A549 (cell line): ENCODE data around the gene SUCLA2. TPM values are rescaled to one million over a fixed set of nuclear protein-coding genes. Genes with fewer than 3 reads are reported as not detected.

Source experiments
- ATAC-seq, 2 experiments: fragments of 200-7000 bp in 1 of 2; fragments of >200 bp in 1 of 2; cut with Nextera tagmentation in 1 of 2; cut with Tn5 transposase in 1 of 2; 3 replicates each; pipeline versions ENCODE4 v1.8.0 to v1.9.1; 2018 to 2020; ENCODE audit warnings: mild to moderate bottlenecking in 1 of 2, moderate library complexity in 1 of 2
- CTCF ChIA-PET: fragments of 300-600 bp; sonication (Branson Sonifier 250); formaldehyde crosslinking; extraction: SDS; loops from one replicate; lab custom pipeline; 2021; ENCODE audit warnings: antibody characterized with exemption, inconsistent platforms; lab: Yijun Ruan, JAX
- POLR2A ChIA-PET: fragments of 350-600 bp; formaldehyde crosslinking; extraction: SDS; loops from one replicate; lab custom pipeline; 2021; ENCODE audit warnings: antibody characterized with exemption, inconsistent platforms; lab: Yijun Ruan, JAX
- DNase-seq, 2 experiments: peaks; one replicate each; pipeline versions ENCODE4 v3.0.0 to v3.0.0-alpha.2; 2011 to 2016; ENCODE audit warnings: low read depth in 1 of 2, low spot score in 1 of 2
- FAIRE-seq: peaks from 2 replicates; lab custom pipeline; 2011; peaks lifted over from hg19 to GRCh38; lab: Jason Lieb, UNC
- H3K27ac ChIP-seq, 2 experiments: fragments of >200 bp; sonication (Bioruptor Twin); formaldehyde crosslinking; 3 replicates each; pipeline ENCODE4 v1.5.1; 2016 to 2017
- H3K4me1 ChIP-seq: fragments of >200 bp; sonication (Bioruptor Twin); formaldehyde crosslinking; 3 replicates; pipeline ENCODE4 v1.6.1; 2016
- H3K4me2 ChIP-seq: fragments of >200 bp; sonication (Bioruptor Twin); formaldehyde crosslinking; 3 replicates; pipeline ENCODE4 v1.6.1; 2016
- H3K4me3 ChIP-seq: fragments of >200 bp; sonication (Bioruptor Twin); formaldehyde crosslinking; 3 replicates; pipeline ENCODE4 v1.5.1; 2016
- H3K9me3 ChIP-seq: fragments of >200 bp; sonication (Bioruptor Twin); formaldehyde crosslinking; 3 replicates; pipeline ENCODE4 v1.6.1; 2016
- CBX2 ChIP-seq: fragments of 200-600 bp; sonication (generic); IDR thresholded peaks from 2 replicates; pipeline ENCODE4 v1.6.1; 2016; ENCODE audit warnings: low read depth, mild to moderate bottlenecking, borderline replicate concordance
- CBX8 ChIP-seq: fragments of 200-600 bp; sonication (generic); IDR thresholded peaks from 2 replicates; pipeline ENCODE4 v1.6.1; 2016
- CEBPB ChIP-seq, 2 experiments: fragments of >200 bp in 1 of 2; sonication (Bioruptor Twin) in 1 of 2; formaldehyde crosslinking in 1 of 2; IDR thresholded peaks; 2 replicates each; pipeline ENCODE4 v1.6.1; 2012 to 2016
- FOSL2 ChIP-seq, 2 experiments: fragments of 450-650 bp in 1 of 2; fragments of >200 bp in 1 of 2; sonication (Bioruptor Twin) in 1 of 2; formaldehyde crosslinking; IDR thresholded peaks; 2 replicates each; pipeline versions ENCODE4 v1.5.0 to v1.6.1; 2016 to 2020; ENCODE audit warnings: mild to moderate bottlenecking in 1 of 2, moderate library complexity in 1 of 2
- FOXS1 ChIP-seq: fragments of 250-450 bp; sonication (Bioruptor Pico); IDR thresholded peaks from 2 replicates; pipeline ENCODE4 v1.5.0; 2020; ENCODE audit warnings: mild to moderate bottlenecking, moderate library complexity
- HOXA7 ChIP-seq: fragments of 250-450 bp; sonication (Bioruptor Pico); IDR thresholded peaks from 2 replicates; pipeline ENCODE4 v1.5.0; 2020; ENCODE audit warnings: mild to moderate bottlenecking, moderate library complexity
- HOXB13 ChIP-seq: fragments of 250-450 bp; sonication (Bioruptor Pico); IDR thresholded peaks from 2 replicates; pipeline ENCODE4 v1.5.0; 2020; ENCODE audit warnings: low read depth, mild to moderate bottlenecking, moderate library complexity
- MAFK ChIP-seq: fragments of 450-650 bp; IDR thresholded peaks from 2 replicates; pipeline ENCODE4 v1.6.1; 2014; ENCODE audit not compliant: partially characterized antibody
- NR3C1 ChIP-seq: fragments of >200 bp; sonication (Bioruptor Twin); formaldehyde crosslinking; IDR thresholded peaks from 3 replicates; pipeline ENCODE4 v1.6.1; 2017
- RARB ChIP-seq: fragments of 250-450 bp; sonication (Bioruptor Pico); IDR thresholded peaks from 2 replicates; pipeline ENCODE4 v1.8.0; 2021; ENCODE audit warnings: mild to moderate bottlenecking, moderate library complexity
- RFX5 ChIP-seq: fragments of 450-650 bp; IDR thresholded peaks from 2 replicates; pipeline ENCODE4 v1.7.1; 2014; ENCODE audit warnings: antibody characterized with exemption, mild to moderate bottlenecking, moderate library complexity
- RNF2 ChIP-seq: fragments of 200-600 bp; sonication (generic); IDR thresholded peaks from 2 replicates; pipeline ENCODE4 v1.6.1; 2016; ENCODE audit warnings: low read depth, mild to moderate bottlenecking, antibody characterized with exemption, moderate library complexity, borderline replicate concordance
- SREBF2 ChIP-seq: fragments of 450-650 bp; IDR thresholded peaks from 2 replicates; pipeline ENCODE4 v1.6.1; 2014; ENCODE audit warnings: mild to moderate bottlenecking, moderate library complexity
- TP53 ChIP-seq: fragments of 250-450 bp; sonication (Bioruptor Pico); IDR thresholded peaks from 2 replicates; pipeline ENCODE4 v1.5.0; 2021; ENCODE audit warnings: mild to moderate bottlenecking, moderate library complexity
- WGBS: methylation state at CpG from one replicate; pipeline ENCODE4 v1.1.6; 2017; ENCODE audit errors: missing lambda C conversion rate; 5-methylcytosine and 5-hydroxymethylcytosine counted together
- polyA plus RNA-seq, 4 experiments: library from polyadenylated mRNA; depleted of rRNA in 3 of 4; stranded (reverse); fragments of >200 nt; fragmentation: RNase III in 1 of 4; extraction: RNeasy Plus Mini Kit Qiagen cat#74134 plus additional on column Dnase treatment in 1 of 4; gene quantifications; 2 replicates in 3 of 4; 3 replicates in 1 of 4; pipeline ENCODE4 v1.2.3, GENCODE V29; 2011 to 2017
- TF ChIP-seq, protein P1 (sequence below): IDR thresholded peaks from 2 replicates; pipeline ENCODE4 v1.6.1; 2012
- TF ChIP-seq, protein P2 (sequence below): fragments of 250-450 bp; sonication (Bioruptor Pico); IDR thresholded peaks from 2 replicates; pipeline ENCODE4 v1.5.0; 2021; ENCODE audit warnings: mild to moderate bottlenecking, moderate library complexity, borderline replicate concordance

The SUCLA2 gene
- polyA plus RNA-seq, 2 of the 4 experiments (the other 2 are of a cell fraction): 52.6 to 65.4 TPM

DNA sequence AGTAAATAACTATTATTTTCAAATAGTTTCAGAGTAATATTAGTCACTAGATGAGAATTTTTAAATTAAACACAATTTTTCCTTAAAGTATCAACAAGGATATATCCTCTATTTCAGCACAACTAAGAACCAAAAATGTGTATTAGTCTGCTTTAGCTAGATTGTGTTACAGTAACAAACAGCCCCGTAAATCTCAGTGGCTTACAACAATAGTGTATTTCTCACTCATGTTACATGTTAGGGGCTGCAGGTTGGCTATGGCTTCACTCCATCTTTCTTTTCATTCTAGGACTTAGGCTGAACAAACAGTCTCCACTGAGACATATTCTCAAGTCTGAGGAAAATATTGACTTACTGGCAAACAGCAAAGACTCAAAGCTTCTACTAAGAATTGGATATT lies 11.6 kb upstream of the SUCLA2 start:
- DNase-seq (no peak), ATAC-seq (no peak), FAIRE-seq (no peak)
- TF ChIP-seq HOXB13 (no peak), RFX5 (no peak), NR3C1 (no peak), RARB (no peak), CBX2 (no peak)
- TF ChIP-seq, protein P1, sequence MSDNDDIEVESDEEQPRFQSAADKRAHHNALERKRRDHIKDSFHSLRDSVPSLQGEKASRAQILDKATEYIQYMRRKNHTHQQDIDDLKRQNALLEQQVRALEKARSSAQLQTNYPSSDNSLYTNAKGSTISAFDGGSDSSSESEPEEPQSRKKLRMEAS: no peak
- TF ChIP-seq, protein P2, sequence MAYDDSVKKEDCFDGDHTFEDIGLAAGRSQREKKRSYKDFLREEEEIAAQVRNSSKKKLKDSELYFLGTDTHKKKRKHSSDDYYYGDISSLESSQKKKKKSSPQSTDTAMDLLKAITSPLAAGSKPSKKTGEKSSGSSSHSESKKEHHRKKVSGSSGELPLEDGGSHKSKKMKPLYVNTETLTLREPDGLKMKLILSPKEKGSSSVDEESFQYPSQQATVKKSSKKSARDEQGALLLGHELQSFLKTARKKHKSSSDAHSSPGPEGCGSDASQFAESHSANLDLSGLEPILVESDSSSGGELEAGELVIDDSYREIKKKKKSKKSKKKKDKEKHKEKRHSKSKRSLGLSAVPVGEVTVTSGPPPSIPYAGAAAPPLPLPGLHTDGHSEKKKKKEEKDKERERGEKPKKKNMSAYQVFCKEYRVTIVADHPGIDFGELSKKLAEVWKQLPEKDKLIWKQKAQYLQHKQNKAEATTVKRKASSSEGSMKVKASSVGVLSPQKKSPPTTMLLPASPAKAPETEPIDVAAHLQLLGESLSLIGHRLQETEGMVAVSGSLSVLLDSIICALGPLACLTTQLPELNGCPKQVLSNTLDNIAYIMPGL (CRISPR knock-in tag): no peak
- Histone ChIP-seq H3K4me1 (peaks cover 20% of the 10 kb centered on the region), H3K4me2 (no peak overlapping the region), H3K4me3 (no peak overlapping the region), H3K27ac (no peak overlapping the region), H3K9me3 (no peaks in the 10 kb centered on the region)
- ChIA-PET CTCF (interaction anchor here (2.0 kb wide), 1 partner anchor 25 kb away, joined by 15 read pairs; the partner anchor contains the start of gene NUDT15), POLR2A (interaction anchor here (0.7 kb wide), 1 partner anchor 25 kb away, joined by 3 read pairs; no protein-coding TSS in a partner anchor)
- WGBS: 84% methylated on average over 1 of the region's 1 CpG

DNA sequence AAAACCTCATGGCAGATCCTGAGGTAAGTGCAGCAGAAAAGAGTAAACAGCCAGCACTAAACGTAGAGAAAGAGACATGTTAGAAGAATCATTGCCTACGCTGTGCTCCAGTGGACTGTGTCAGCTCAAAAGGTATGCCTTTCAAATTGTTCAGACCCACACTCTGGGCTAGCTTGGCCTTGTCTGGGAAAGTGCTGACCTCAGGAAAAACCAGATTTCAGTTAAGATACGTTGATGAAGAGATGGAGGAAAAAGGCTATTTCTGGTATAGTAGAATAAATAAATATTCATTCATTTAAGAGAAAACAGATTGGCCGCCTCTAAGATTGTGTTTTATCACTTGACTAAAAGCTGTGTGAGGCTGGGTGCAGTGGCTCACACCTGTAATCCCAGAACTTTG lies 9.6 kb upstream of the SUCLA2 start:
- DNase-seq: no peak
- FAIRE-seq: no peak
- no peak overlapping the region; a peak in 1 of 6 replicates for H3K27ac ChIP-seq
- ChIA-PET CTCF (no interaction called here), POLR2A (no interaction called here)
- WGBS: 70% methylated on average over 4 of the region's 4 CpGs
- no peak overlapping the region for H3K4me3 ChIP-seq
- H3K9me3 ChIP-seq: no peaks in the 10 kb centered on the region
- no peak overlapping the region for H3K4me2 ChIP-seq
- TF ChIP-seq MAFK (peak; percentile 72), RNF2 (no peak)
- TF ChIP-seq, all 56 proteins: peak for 1
- no peak for ATAC-seq
- peaks cover 25% of the 10 kb centered on the region for H3K4me1 ChIP-seq

DNA sequence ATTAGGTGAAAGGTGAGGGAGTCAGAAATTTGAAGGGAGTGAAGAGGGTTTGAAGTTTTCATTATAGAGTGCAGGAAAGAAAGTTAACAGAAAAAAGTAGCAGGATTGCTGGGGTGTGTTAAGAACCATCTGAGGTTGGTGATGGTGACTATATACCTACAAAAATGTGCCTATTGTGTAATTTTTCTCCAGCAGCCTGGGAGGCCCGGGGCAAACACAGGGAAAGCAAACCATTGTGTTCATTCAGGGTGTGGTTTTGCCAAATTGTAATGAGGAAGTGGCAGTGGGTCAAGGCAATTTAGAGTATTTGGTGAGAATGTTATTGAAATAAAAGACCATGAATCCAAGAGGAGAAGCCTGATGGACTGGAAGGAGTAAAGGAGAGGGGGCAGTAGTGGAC lies 8.2 kb upstream of the SUCLA2 start:
- TF ChIP-seq FOXS1 (CRISPR knock-in tag) (no peak), CEBPB (IDR thresholded peaks at IDR 0.05) (peak; percentile 47 to 55; a peak in 3 of 4 replicates), SREBF2 (no peak), HOXA7 (CRISPR knock-in tag) (no peak), FOSL2 (IDR thresholded peaks at IDR 0.05) (no peak), FOSL2 (CRISPR knock-in tag; IDR thresholded peaks at IDR 0.05) (0 out of 2 replicates have a peak, but pooled peaks have one; percentile 10)
- TF ChIP-seq, all 56 proteins: peak for 2
- Histone ChIP-seq H3K9me3 (no peaks in the 10 kb centered on the region), H3K4me3 (no peak overlapping the region), H3K4me1 (peaks cover 25% of the 10 kb centered on the region), H3K4me2 (peak overlapping the region; percentile 69), H3K27ac (peak overlapping the region; percentile 63 to 74)
- 0% methylated on average over 1 of the region's 1 CpG for WGBS
- POLR2A ChIA-PET: interaction anchor here (0.5 to 1.2 kb wide), 2 partner anchors 28 to 86 kb away, joined by 3 read pairs; partner anchors contain the start of genes MED4 and NUDT15
- CTCF ChIA-PET: no interaction called here
- FAIRE-seq: no peak
- peak; percentile 85 to 87; a peak in 5 of 6 replicates for ATAC-seq
- peak; percentile 5 to 65 for DNase-seq

DNA sequence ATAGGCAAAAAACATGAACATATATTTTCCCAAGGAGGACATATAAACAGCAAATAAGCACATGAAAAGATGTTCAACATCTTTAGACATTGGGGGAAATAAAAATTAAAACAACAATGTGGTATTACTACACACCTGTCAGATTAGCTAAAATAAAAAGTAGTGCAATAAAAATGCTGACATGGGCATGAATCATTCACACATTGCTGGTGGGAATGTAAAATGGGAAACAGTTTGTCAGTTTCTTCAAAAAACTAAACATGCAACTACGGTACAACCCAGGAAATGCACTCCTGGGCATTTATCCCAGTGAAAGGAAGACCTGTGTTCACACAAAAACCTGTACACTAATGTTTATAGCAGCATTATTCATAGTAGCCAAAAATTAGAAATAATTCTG lies 5.3 kb upstream of the SUCLA2 start:
- no peak overlapping the region for H3K4me2 ChIP-seq
- POLR2A ChIA-PET: no interaction called here

More for the DNA sequence above, 5.3 kb upstream of the SUCLA2 start:
- DNase-seq (no peak), FAIRE-seq (no peak), ATAC-seq (no peak)
- no peak for TF ChIP-seq HOXB13
- peak; percentile 88 for TF ChIP-seq MAFK
- TF ChIP-seq TP53 (CRISPR knock-in tag): no peak
- no peak for TF ChIP-seq CBX8
- no peak overlapping the region for H3K27ac ChIP-seq
- WGBS: 42% methylated on average over 1 of the region's 1 CpG
- H3K4me1 ChIP-seq: peaks cover 43% of the 10 kb centered on the region
- no peak overlapping the region for H3K4me3 ChIP-seq
- CTCF ChIA-PET: interaction anchor here (1.6 kb wide), 1 partner anchor 32 kb away, joined by 5 read pairs; no protein-coding TSS in a partner anchor
- no peaks in the 10 kb centered on the region for H3K9me3 ChIP-seq
